DOHH2 (cell line): ENCODE results near the gene ZNF521.

Experiments used
- H3F3A ChIP-seq: fragments of 200-600 bp; sonication (generic), shearing (Covaris generic); 2 replicates; pipeline ENCODE4 v1.6.0; 2016; ENCODE audit warnings: antibody characterized with exemption, mild to moderate bottlenecking; ENCODE audit not compliant: control insufficient read depth, insufficient read depth
- H3K27ac ChIP-seq: fragments of 200-600 bp; sonication (generic); 2 replicates; pipeline ENCODE4 v1.5.1; 2014; ENCODE audit warnings: low read depth, mild to moderate bottlenecking, low read length, moderate library complexity
- H3K27me3 ChIP-seq: fragments of 200-600 bp; sonication (generic); 2 replicates; pipeline ENCODE4 v1.6.1; 2014; ENCODE audit warnings: mild to moderate bottlenecking, low read length, mixed read lengths; ENCODE audit not compliant: control insufficient read depth
- H3K36me3 ChIP-seq: fragments of 200-600 bp; sonication (generic); 2 replicates; pipeline ENCODE4 v1.6.1; 2014; ENCODE audit warnings: mild to moderate bottlenecking, low read length, moderate library complexity, mixed read lengths; ENCODE audit not compliant: control insufficient read depth
- H3K4me1 ChIP-seq: fragments of 200-600 bp; sonication (generic); 2 replicates; pipeline ENCODE4 v1.6.1; 2014; ENCODE audit warnings: mild to moderate bottlenecking, low read length, mixed read lengths; ENCODE audit not compliant: control insufficient read depth
- H3K4me2 ChIP-seq: fragments of 200-600 bp; sonication (generic); 2 replicates; pipeline ENCODE4 v1.6.0; 2014; ENCODE audit warnings: mild to moderate bottlenecking, low read length, moderate library complexity
- H3K4me3 ChIP-seq: fragments of 200-600 bp; sonication (generic); 2 replicates; pipeline ENCODE4 v1.5.1; 2014; ENCODE audit warnings: mild to moderate bottlenecking, low read length, mixed read lengths
- H3K79me2 ChIP-seq: fragments of 200-600 bp; sonication (generic); 2 replicates; pipeline ENCODE4 v1.6.1; 2014; ENCODE audit warnings: mild to moderate bottlenecking, low read length, mixed read lengths; ENCODE audit not compliant: control insufficient read depth
- H3K9me2 ChIP-seq: fragments of 200-600 bp; sonication (generic); replicated peaks from 2 replicates; pipeline ENCODE4 v1.6.1; 2014; ENCODE audit warnings: mild to moderate bottlenecking, low read length, mixed read lengths; ENCODE audit not compliant: control insufficient read depth
- H3K9me3 ChIP-seq: fragments of 200-600 bp; sonication (generic); 2 replicates; pipeline ENCODE4 v1.6.1; 2014; ENCODE audit warnings: antibody characterized with exemption, low read length, mixed read lengths; ENCODE audit not compliant: control insufficient read depth, insufficient read depth
- H4K20me1 ChIP-seq: fragments of 200-600 bp; sonication (generic); 2 replicates; pipeline ENCODE4 v1.6.0; 2014; ENCODE audit warnings: low read depth, mild to moderate bottlenecking, antibody characterized with exemption, low read length, moderate library complexity; ENCODE audit not compliant: control insufficient read depth, insufficient read depth
- EZH2phosphoT487 ChIP-seq: fragments of 200-600 bp; sonication (generic); IDR thresholded peaks from 2 replicates; pipeline ENCODE4 v1.6.1; 2017; ENCODE audit warnings: borderline replicate concordance, mild to moderate bottlenecking, antibody characterized with exemption, low read length, moderate library complexity, mixed read lengths
- TF ChIP-seq, protein P1 (sequence below): fragments of 200-600 bp; sonication (generic); IDR thresholded peaks from one replicate; pipeline ENCODE4 v1.5.1; 2014; ENCODE audit warnings: antibody characterized with exemption, mild to moderate bottlenecking, low read depth, low read length; ENCODE audit not compliant: poor library complexity, severe bottlenecking

Gene ZNF521

DNA sequence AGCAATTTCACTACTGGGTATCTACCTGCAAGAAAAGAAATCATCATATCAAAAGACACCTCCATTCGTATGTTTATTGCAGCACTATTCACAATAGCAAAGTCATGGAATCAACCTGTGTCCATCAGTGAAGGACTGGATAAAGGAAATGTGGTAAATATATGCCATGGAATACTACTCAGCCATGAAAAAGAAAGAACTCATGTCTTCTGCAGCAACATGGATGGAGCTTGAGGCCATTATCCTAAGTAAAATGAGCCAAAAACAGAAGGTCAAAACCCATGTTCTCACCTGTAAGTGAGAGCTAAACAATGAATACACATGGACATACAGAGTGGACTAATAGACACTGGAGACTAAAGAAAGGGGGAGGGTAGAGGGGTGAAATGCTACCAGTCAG is 322.2 kb downstream of the ZNF521 start:
- Histone ChIP-seq H3K4me3 (no peak overlapping the region), H3K36me3 (no peaks in the 10 kb centered on the region), H3K9me3 (no peaks in the 10 kb centered on the region), H3K79me2 (no peaks in the 10 kb centered on the region), H3K27me3 (no peaks in the 10 kb centered on the region), H3K9me2 (no peaks in the 10 kb centered on the region), H3K4me1 (no peaks in the 10 kb centered on the region), H3K27ac (no peak overlapping the region), H4K20me1 (no peaks in the 10 kb centered on the region), H3K4me2 (no peak overlapping the region), H3F3A (no peaks in the 10 kb centered on the region)
- TF ChIP-seq, protein P1, sequence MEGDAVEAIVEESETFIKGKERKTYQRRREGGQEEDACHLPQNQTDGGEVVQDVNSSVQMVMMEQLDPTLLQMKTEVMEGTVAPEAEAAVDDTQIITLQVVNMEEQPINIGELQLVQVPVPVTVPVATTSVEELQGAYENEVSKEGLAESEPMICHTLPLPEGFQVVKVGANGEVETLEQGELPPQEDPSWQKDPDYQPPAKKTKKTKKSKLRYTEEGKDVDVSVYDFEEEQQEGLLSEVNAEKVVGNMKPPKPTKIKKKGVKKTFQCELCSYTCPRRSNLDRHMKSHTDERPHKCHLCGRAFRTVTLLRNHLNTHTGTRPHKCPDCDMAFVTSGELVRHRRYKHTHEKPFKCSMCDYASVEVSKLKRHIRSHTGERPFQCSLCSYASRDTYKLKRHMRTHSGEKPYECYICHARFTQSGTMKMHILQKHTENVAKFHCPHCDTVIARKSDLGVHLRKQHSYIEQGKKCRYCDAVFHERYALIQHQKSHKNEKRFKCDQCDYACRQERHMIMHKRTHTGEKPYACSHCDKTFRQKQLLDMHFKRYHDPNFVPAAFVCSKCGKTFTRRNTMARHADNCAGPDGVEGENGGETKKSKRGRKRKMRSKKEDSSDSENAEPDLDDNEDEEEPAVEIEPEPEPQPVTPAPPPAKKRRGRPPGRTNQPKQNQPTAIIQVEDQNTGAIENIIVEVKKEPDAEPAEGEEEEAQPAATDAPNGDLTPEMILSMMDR = no peak
- TF ChIP-seq EZH2phosphoT487 = no peak

DNA sequence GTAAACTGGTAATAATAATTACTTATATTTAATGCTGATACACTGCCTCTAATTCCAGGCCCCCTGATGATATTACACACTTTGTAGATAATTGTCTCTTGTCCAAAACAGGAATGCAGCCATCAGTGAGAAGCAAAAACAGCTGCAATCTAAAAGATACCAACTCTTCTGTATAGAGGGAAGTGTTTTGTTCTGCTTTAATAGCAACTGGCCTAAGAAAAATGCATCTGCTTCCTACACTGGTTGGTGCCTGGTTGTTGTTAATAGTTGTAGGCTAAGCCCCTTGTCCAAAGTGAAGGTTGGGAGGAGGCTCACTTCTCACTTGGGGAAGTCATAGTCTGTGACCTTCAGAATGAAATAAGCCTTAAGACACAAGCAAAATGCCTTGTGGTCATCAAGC is 332.0 kb downstream of the ZNF521 start:
- H3K27me3 ChIP-seq = no peaks in the 10 kb centered on the region
- H4K20me1 ChIP-seq = no peaks in the 10 kb centered on the region
- H3K4me1 ChIP-seq = no peaks in the 10 kb centered on the region
- no peaks in the 10 kb centered on the region for H3K9me2 ChIP-seq
- H3K4me2 ChIP-seq = no peak overlapping the region
- peaks cover 4% of the 10 kb centered on the region; the same call in 1 of the 2 replicates for H3K9me3 ChIP-seq
- no peak overlapping the region for H3K27ac ChIP-seq
- H3F3A ChIP-seq = no peaks in the 10 kb centered on the region
- H3K4me3 ChIP-seq = no peak overlapping the region
- no peaks in the 10 kb centered on the region for H3K36me3 ChIP-seq
- H3K79me2 ChIP-seq = no peaks in the 10 kb centered on the region
- TF ChIP-seq EZH2phosphoT487 = no peak
- TF ChIP-seq, protein P1 = no peak

DNA sequence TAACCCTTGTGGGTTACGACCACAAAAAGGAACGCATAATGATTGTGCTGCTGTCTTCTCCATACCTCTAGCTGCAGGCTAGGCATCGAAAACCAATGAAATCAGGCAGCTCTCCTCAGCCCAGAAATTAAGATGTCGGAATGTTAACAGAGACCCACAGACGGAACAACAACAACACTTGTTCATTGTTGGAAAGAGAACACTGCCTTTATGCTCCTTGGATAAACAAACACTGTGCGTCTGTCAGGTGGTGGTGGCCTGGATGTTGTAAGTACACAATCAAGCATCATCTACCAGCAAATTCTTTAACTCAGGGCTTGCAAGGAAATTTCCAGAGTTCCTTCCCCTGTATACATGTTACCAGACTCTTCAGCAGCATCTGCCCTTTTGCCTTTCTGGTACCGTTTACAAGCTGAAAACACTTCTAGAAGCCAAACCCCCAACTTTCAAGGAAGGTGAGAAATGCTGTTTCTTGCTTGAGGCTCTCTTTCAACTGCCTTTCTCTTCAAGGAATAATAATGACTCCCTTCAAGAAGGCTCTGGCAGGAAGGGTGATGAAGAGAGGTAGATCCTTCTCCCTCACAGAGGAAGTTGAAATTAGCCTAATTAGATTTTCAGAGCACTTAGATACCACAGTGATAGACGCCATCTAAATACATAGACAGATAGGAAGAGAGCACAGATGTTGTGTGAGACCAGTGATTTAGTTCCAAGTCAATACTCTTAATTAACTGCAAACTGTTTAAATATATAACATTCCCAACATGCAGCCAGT is 332.7 kb downstream of the ZNF521 start:
- no peaks in the 10 kb centered on the region for H3K79me2 ChIP-seq
- peaks cover 4% of the 10 kb centered on the region; the same call in 1 of the 2 replicates for H3K9me3 ChIP-seq
- H3K4me3 ChIP-seq = no peak overlapping the region
- TF ChIP-seq EZH2phosphoT487 = no peak
- TF ChIP-seq, protein P1 = no peak
- H4K20me1 ChIP-seq = no peaks in the 10 kb centered on the region
- H3K27me3 ChIP-seq = no peaks in the 10 kb centered on the region
- H3K27ac ChIP-seq = no peak overlapping the region
- no peaks in the 10 kb centered on the region for H3K9me2 ChIP-seq
- H3K36me3 ChIP-seq = no peaks in the 10 kb centered on the region
- no peaks in the 10 kb centered on the region for H3K4me1 ChIP-seq
- H3F3A ChIP-seq = no peaks in the 10 kb centered on the region
- H3K4me2 ChIP-seq = no peak overlapping the region
